Calu3 (cell line): ENCODE data around the gene BCO1. TPM values are rescaled to one million over a fixed set of nuclear protein-coding genes. Genes with fewer than 3 reads are reported as not detected.

Experiments
- BruUV-seq: library from RNA; stranded (reverse); fragments of 400-500 nt; replicated peaks from 2 replicates; lab custom pipeline; 2021; lab: Mats Ljungman, UMichigan
- CTCF ChIA-PET: fragments of 300-600 bp; sonication (Branson Sonifier 250); formaldehyde crosslinking; loops from one replicate; lab custom pipeline; 2022; ENCODE audit warnings: antibody characterized with exemption; lab: Charles Lee
- DNase-seq: peaks from one replicate; pipeline ENCODE4 v3.0.0; 2022
- H3K27ac Mint-ChIP-seq: one replicate; pipeline ENCODE4 v1.8.0; 2022; ENCODE audit warnings: mixed read lengths; ENCODE audit not compliant: unreplicated experiment
- H3K27me3 Mint-ChIP-seq: one replicate; pipeline ENCODE4 v1.8.0; 2022; ENCODE audit warnings: mixed read lengths; ENCODE audit not compliant: unreplicated experiment
- H3K36me3 Mint-ChIP-seq: one replicate; pipeline ENCODE4 v1.8.0; 2022; ENCODE audit warnings: mild to moderate bottlenecking, moderate library complexity, mixed read lengths; ENCODE audit not compliant: insufficient read depth, unreplicated experiment
- H3K4me1 Mint-ChIP-seq: one replicate; pipeline ENCODE4 v1.8.0; 2022; ENCODE audit warnings: mild to moderate bottlenecking, low read depth, mixed read lengths; ENCODE audit not compliant: unreplicated experiment
- H3K4me3 Mint-ChIP-seq: one replicate; pipeline ENCODE4 v1.8.0; 2022; ENCODE audit warnings: mild to moderate bottlenecking, low read depth, moderate library complexity, mixed read lengths; ENCODE audit not compliant: unreplicated experiment
- H3K9me3 Mint-ChIP-seq: one replicate; pipeline ENCODE4 v1.8.0; 2022; ENCODE audit warnings: low read depth, mixed read lengths; ENCODE audit not compliant: unreplicated experiment
- CTCF ChIP-seq: fragments of 200-600 bp; IDR thresholded peaks from one replicate; pipeline ENCODE4 v1.8.0; 2022; ENCODE audit warnings: antibody characterized with exemption; ENCODE audit not compliant: unreplicated experiment
- intact Hi-C: fragments of 100-400 bp; cut with micrococcal nuclease; formaldehyde crosslinking; loops from one replicate; pipeline ENCODE4 v1.10.0; 2022; ENCODE audit not compliant: unreplicated experiment
- total RNA-seq: library from RNA; stranded (reverse); gene quantifications from 2 replicates; pipeline ENCODE4 v1.2.3, GENCODE V29; 2022

BCO1 gene
- total RNA-seq, 1 experiment from 2014 or later, result 6.6 TPM

GRCh38 chr16:81284995-81285600, 46.6 kb downstream of the BCO1 start:
- no peaks in the 10 kb centered on the region for H3K27me3 Mint-ChIP-seq
- BruUV-seq, result no TSS peak
- intact Hi-C loops, result no loop called here
- H3K4me1 Mint-ChIP-seq, result no peaks in the 10 kb centered on the region
- H3K36me3 Mint-ChIP-seq, result no peaks in the 10 kb centered on the region
- CTCF ChIA-PET, result interaction anchor here (0.6 kb wide), 1 partner anchor 354 kb away, joined by 4 read pairs; no protein-coding TSS in a partner anchor
- TF ChIP-seq CTCF, result no peak
- H3K4me3 Mint-ChIP-seq, result no peak overlapping the region
- no peak overlapping the region for H3K27ac Mint-ChIP-seq
- no peaks in the 10 kb centered on the region for H3K9me3 Mint-ChIP-seq
- no peak for DNase-seq

- H3K36me3 Mint-ChIP-seq, result no peaks in the 10 kb centered on the region
- no TSS peak for BruUV-seq
- H3K27ac Mint-ChIP-seq, result no peak overlapping the region
- H3K27me3 Mint-ChIP-seq, result no peaks in the 10 kb centered on the region
- intact Hi-C loops, result no loop called here
- no peak for DNase-seq
- H3K9me3 Mint-ChIP-seq, result no peaks in the 10 kb centered on the region
- CTCF ChIA-PET, result no interaction called here
- no peaks in the 10 kb centered on the region for H3K4me1 Mint-ChIP-seq
- TF ChIP-seq CTCF, result no peak
- H3K4me3 Mint-ChIP-seq, result no peak overlapping the region
These were observed 47.7 kb downstream of the BCO1 start for GRCh38 chr16:81286190-81286589.

- Mint-ChIP-seq H3K4me3 (no peak overlapping the region), H3K27me3 (no peaks in the 10 kb centered on the region), H3K36me3 (peaks cover 5% of the 10 kb centered on the region), H3K4me1 (peaks cover 23% of the 10 kb centered on the region), H3K27ac (no peak overlapping the region), H3K9me3 (no peaks in the 10 kb centered on the region)
- BruUV-seq, result no TSS peak
- no peak for DNase-seq
- TF ChIP-seq CTCF, result no peak
- CTCF ChIA-PET, result no interaction called here
- intact Hi-C loops, result no loop called here
These were observed 52.6 kb downstream of the BCO1 start for GRCh38 chr16:81291117-81291516.

- no TSS peak for BruUV-seq
- Mint-ChIP-seq H3K4me1 (peaks cover 23% of the 10 kb centered on the region), H3K36me3 (peaks cover 5% of the 10 kb centered on the region), H3K9me3 (no peaks in the 10 kb centered on the region), H3K27ac (no peak overlapping the region), H3K27me3 (no peaks in the 10 kb centered on the region), H3K4me3 (no peak overlapping the region)
- CTCF ChIA-PET, result no interaction called here
- DNase-seq, result no peak
- TF ChIP-seq CTCF, result no peak
- intact Hi-C loops, result no loop called here
These were observed 54.4 kb downstream of the BCO1 start for GRCh38 chr16:81292936-81293335.
